ENCODE results near the gene RNF213.

Gene RNF213

GRCh38 chr17:80251966-80252365 lies 8.7 kb upstream of the RNF213 start:
- H3K4me3 ChIP-seq (ENCODE audit: low read depth, low read length) = no peak overlapping the region
- H3K4me1 ChIP-seq (ENCODE audit: control insufficient read depth, insufficient read depth, low read length) = peaks cover 3% of the 10 kb centered on the region; the same call in 1 of the 2 replicates
- H3K36me3 ChIP-seq (ENCODE audit: control insufficient read depth in 2 of 2, insufficient read depth in 1 of 2, low read length in 2 of 2) = peaks cover 3 to 49% of the 10 kb centered on the region in 2 experiments; a peak in 2 of 3 replicates
- POLR2A ChIA-PET = interaction anchor here (0.5 kb wide), 1 partner anchor 315 kb away, joined by 3 read pairs; no protein-coding TSS in a partner anchor
- CTCF ChIA-PET = interaction anchor here (0.6 to 1.0 kb wide), 2 partner anchors 19 to 223 kb away, joined by 3 to 4 read pairs; no protein-coding TSS in a partner anchor
- no peaks in the 10 kb centered on the region for H3K9me3 ChIP-seq (ENCODE audit: control insufficient read depth, insufficient read depth, low read depth, low read length)
- no peak overlapping the region for H3K27ac ChIP-seq (ENCODE audit: extremely low read depth, low read depth, low read length)
- no peak for TF ChIP-seq ZNF341 (tag by site-specific recombination; IDR thresholded peaks at IDR 0.05; ENCODE audit: low read depth)
- no peak for TF ChIP-seq ZNF560 (tag by site-specific recombination; IDR thresholded peaks at IDR 0.05; ENCODE audit: borderline replicate concordance)
- no peak for TF ChIP-seq ZNF654 (tag by site-specific recombination; IDR thresholded peaks at IDR 0.05; ENCODE audit: low read depth)
- TF ChIP-seq RBAK (tag by site-specific recombination; IDR thresholded peaks at IDR 0.05) = no peak
- TF ChIP-seq YY1 (tag by site-specific recombination; IDR thresholded peaks at IDR 0.05) = no peak
- TF ChIP-seq SP7 (tag by site-specific recombination; IDR thresholded peaks at IDR 0.05) = no peak
- no peak for TF ChIP-seq ZNF473 (tag by site-specific recombination; IDR thresholded peaks at IDR 0.05)
- no peak for TF ChIP-seq ZNF747 (tag by site-specific recombination; IDR thresholded peaks at IDR 0.05)
- no peak for TF ChIP-seq ZNF221 (tag by site-specific recombination; IDR thresholded peaks at IDR 0.05; ENCODE audit: borderline replicate concordance)

GRCh38 chr17:80252871-80253270 lies 7.8 kb upstream of the RNF213 start:
- Histone ChIP-seq H3K4me1 (ENCODE audit: control insufficient read depth, insufficient read depth, low read length) (peaks cover 3% of the 10 kb centered on the region; the same call in 1 of the 2 replicates), H3K36me3 (ENCODE audit: control insufficient read depth in 2 of 2, insufficient read depth in 1 of 2, low read length in 2 of 2) (peaks cover 3 to 43% of the 10 kb centered on the region in 2 experiments; a peak in 2 of 3 replicates), H3K4me3 (ENCODE audit: low read depth, low read length) (no peak overlapping the region), H3K27ac (ENCODE audit: extremely low read depth, low read depth, low read length) (no peak overlapping the region), H3K9me3 (ENCODE audit: control insufficient read depth, insufficient read depth, low read depth, low read length) (no peaks in the 10 kb centered on the region)
- TF ChIP-seq AEBP2 (tag by site-specific recombination; IDR thresholded peaks at IDR 0.05; ENCODE audit: borderline replicate concordance) (no peak), CTCF (tag by site-specific recombination; IDR thresholded peaks at IDR 0.05) (peak; percentile 78), ZNF600 (tag by site-specific recombination; IDR thresholded peaks at IDR 0.05) (0 out of 2 replicates have a peak, but pooled peaks have one; percentile 14), ZNF654 (tag by site-specific recombination; IDR thresholded peaks at IDR 0.05; ENCODE audit: low read depth) (peak; percentile 20; the same call in 1 of the 2 replicates), ZNF561 (tag by site-specific recombination; IDR thresholded peaks at IDR 0.05; ENCODE audit: borderline replicate concordance) (0 out of 2 replicates have a peak, but pooled peaks have one; percentile 34), ZNF155 (tag by site-specific recombination; IDR thresholded peaks at IDR 0.05) (no peak)
- POLR2A ChIA-PET = no interaction called here
- CTCF ChIA-PET = interaction anchor here (1.3 to 1.7 kb wide), 2 partner anchors 56 to 58 kb away, joined by 3 to 5 read pairs; no protein-coding TSS in a partner anchor

- H3K4me1 ChIP-seq (ENCODE audit: control insufficient read depth, insufficient read depth, low read length) = peaks cover 3% of the 10 kb centered on the region; the same call in 1 of the 2 replicates
- ChIA-PET CTCF (interaction anchor here (1.3 to 1.7 kb wide), 2 partner anchors 57 to 59 kb away, joined by 3 to 5 read pairs; no protein-coding TSS in a partner anchor), POLR2A (no interaction called here)
- no peak overlapping the region for H3K4me3 ChIP-seq (ENCODE audit: low read depth, low read length)
- no peak overlapping the region for H3K27ac ChIP-seq (ENCODE audit: extremely low read depth, low read depth, low read length)
- no peaks in the 10 kb centered on the region for H3K9me3 ChIP-seq (ENCODE audit: control insufficient read depth, insufficient read depth, low read depth, low read length)
- H3K36me3 ChIP-seq (ENCODE audit: control insufficient read depth in 2 of 2, insufficient read depth in 1 of 2, low read length in 2 of 2) = peaks cover 3 to 35% of the 10 kb centered on the region in 2 experiments; a peak in 2 of 3 replicates
- TF ChIP-seq ZSCAN23 (tag by site-specific recombination; IDR thresholded peaks at IDR 0.05) = no peak
- peak; percentile 30; the same call in 1 of the 2 replicates for TF ChIP-seq ZNF600 (tag by site-specific recombination; IDR thresholded peaks at IDR 0.05)
- no peak for TF ChIP-seq ZNF211 (tag by site-specific recombination; IDR thresholded peaks at IDR 0.05; ENCODE audit: low read depth)
- TF ChIP-seq ZNF366 (tag by site-specific recombination; conservative IDR thresholded peaks at IDR 0.05) = peak; percentile 96
- TF ChIP-seq REST (tag by site-specific recombination; IDR thresholded peaks at IDR 0.05) = no peak
- TF ChIP-seq ZNF660 (tag by site-specific recombination; IDR thresholded peaks at IDR 0.05) = no peak
- TF ChIP-seq ZNF776 (tag by site-specific recombination; IDR thresholded peaks at IDR 0.05; ENCODE audit: borderline replicate concordance) = no peak
- no peak for TF ChIP-seq YY1 (tag by site-specific recombination; IDR thresholded peaks at IDR 0.05)
- TF ChIP-seq ZNF645 (tag by site-specific recombination; IDR thresholded peaks at IDR 0.05) = peak; percentile 40; the same call in 1 of the 2 replicates
- no peak for TF ChIP-seq ZNF76 (tag by site-specific recombination; IDR thresholded peaks at IDR 0.05; ENCODE audit: borderline replicate concordance, low read depth)
These were observed 6.8 kb upstream of the RNF213 start for GRCh38 chr17:80253631-80254395.

Measured in HEK293 (cell line).